Body of pancreas (tissue), 4 donors: ENCODE data around the gene KLRF2.

Experiments
- CTCF ChIP-seq, 7 experiments: fragments of 450-650 bp in 4 of 7; fragments of 200-600 bp in 3 of 7; sonication (generic) in 3 of 7; IDR thresholded peaks; one replicate each; pipeline ENCODE4 v1.5.1; 2016 to 2019; ENCODE audit warnings: antibody characterized with exemption in 7 of 7
- POLR2A ChIP-seq, 3 donors: fragments of 450-650 bp; IDR thresholded peaks; one replicate each; pipeline ENCODE4 v1.6.1; 2016; ENCODE audit warnings: antibody characterized with exemption in 3 of 3, mild to moderate bottlenecking in 2 of 3

GRCh38 chr12:9944391-9944790, 63.1 kb downstream of the KLRF2 start:
- TF ChIP-seq CTCF (IDR thresholded peaks at IDR 0.05) (no peak), POLR2A (IDR thresholded peaks at IDR 0.05) (no peak)
